HG03135 (cell line): ENCODE measurements around the gene CCDC81.
A peak's percentile ranks its signal among the peaks of the same experiment; 100 is the strongest.

Experiments
- ATAC-seq: cut with Tn5 transposase; IDR thresholded peaks from one replicate; pipeline ENCODE4 v1.9.1; 2021; ENCODE audit warnings: mild to moderate bottlenecking, moderate library complexity; ENCODE audit not compliant: unreplicated experiment

The CCDC81 gene

DNA sequence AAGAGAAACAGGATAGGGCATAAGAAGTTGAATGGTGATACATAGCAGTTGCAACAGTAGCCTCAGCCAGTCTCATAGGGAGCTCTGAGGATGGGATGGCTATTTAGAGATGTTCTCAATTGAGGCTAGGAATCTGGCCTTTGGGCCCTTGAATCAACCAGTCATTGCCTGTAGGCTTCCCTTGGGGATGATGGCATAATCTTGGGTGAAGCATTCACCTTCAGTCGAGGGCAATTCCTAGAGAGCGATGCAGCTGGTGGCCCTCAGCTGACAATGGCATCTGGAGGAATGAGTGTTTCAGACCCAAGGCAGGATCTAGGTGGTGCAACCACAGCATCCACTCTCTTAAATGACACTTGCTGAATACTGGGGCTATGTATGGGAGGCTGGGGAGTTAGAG lies 61.0 kb downstream of the CCDC81 start:
- no peak for ATAC-seq

- ATAC-seq, result no peak
These were observed 64.0 kb downstream of the CCDC81 start for GRCh38 chr11:86438685-86439084.

GRCh38 chr11:86440305-86440716 lies 65.6 kb downstream of the CCDC81 start:
- ATAC-seq, result no peak

DNA sequence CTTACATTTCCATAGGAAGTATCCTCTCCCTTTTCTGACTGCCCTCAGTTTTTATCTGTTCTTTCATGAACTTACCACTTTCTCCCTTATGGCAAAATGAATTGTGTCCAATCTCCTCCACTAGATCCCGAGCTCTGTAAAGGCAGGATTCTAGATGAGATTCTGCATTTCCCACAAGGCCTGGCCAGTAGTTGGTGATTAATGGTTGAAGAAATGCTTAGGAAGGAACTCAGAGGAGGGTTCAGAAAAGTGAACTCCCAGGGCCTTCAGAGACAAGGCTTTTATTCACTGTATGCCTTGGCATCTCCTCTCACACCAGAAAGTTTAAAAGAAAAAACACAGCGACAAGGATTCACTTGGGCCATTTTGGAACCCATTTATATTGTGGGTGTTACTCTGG lies 66.2 kb downstream of the CCDC81 start:
- no peak for ATAC-seq

GRCh38 chr11:86442420-86442819 lies 67.7 kb downstream of the CCDC81 start:
- ATAC-seq, result no peak

DNA sequence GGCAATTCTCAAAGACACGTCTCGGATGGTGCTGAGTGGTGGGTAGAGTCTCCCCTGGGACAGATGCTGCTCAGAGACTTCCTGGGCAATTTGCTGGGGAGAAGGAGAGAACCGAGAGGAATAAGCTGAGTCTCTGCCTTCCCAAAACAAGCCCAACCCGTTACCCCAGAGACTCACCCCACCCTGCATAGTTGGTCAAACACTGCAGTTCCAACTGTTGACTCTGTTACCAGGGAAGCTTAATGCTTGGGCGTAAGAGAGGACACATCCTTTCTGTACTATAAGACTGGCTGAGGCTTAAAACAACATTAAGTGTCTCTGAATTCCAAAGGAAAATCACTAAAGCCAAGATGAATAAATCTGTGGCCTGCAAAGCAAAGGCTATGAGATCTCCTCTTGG lies 68.1 kb downstream of the CCDC81 start:
- no peak for ATAC-seq

GRCh38 chr11:86443415-86443814 lies 68.7 kb downstream of the CCDC81 start:
- no peak for ATAC-seq

- ATAC-seq, result no peak
These were observed 70.3 kb downstream of the CCDC81 start for GRCh38 chr11:86444981-86445380.

GRCh38 chr11:86446163-86446923 lies 71.7 kb downstream of the CCDC81 start:
- ATAC-seq, result no peak

GRCh38 chr11:86446924-86447285 lies 72.2 kb downstream of the CCDC81 start:
- no peak for ATAC-seq

DNA sequence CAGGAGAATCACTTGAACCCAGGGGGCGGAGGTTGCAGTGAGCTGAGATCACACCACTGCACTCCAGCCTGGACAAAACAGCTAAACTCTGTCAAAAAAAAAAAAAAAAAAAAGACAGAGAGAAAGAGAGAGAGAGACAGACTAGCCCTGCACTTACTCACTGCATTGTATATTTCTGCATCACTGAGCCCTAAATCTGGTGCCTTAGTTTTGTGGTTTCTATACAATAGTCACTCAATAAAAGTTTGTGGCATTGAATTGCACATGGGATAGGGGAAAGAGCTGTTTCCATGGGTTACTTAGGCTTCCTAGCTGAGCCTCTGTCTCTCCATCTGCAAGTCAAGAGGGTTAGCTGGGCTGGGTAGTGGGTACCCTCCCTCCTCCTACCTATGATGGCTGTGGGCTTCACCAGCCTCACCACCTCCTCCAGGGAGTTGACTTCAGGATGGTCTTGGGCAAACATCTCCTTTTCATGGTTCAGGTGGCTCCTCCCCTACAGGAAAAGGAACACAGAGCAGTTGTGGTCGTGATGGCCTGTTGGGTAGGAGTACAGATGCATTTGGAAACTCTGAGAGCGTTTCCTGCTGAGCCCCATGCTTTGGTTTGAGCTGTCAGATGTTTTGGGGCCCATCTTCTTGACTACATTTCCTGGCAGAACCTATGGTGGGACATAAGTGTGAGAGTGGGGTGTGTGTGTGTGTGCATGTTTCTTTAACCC lies 73.2 kb downstream of the CCDC81 start:
- no peak for ATAC-seq

DNA sequence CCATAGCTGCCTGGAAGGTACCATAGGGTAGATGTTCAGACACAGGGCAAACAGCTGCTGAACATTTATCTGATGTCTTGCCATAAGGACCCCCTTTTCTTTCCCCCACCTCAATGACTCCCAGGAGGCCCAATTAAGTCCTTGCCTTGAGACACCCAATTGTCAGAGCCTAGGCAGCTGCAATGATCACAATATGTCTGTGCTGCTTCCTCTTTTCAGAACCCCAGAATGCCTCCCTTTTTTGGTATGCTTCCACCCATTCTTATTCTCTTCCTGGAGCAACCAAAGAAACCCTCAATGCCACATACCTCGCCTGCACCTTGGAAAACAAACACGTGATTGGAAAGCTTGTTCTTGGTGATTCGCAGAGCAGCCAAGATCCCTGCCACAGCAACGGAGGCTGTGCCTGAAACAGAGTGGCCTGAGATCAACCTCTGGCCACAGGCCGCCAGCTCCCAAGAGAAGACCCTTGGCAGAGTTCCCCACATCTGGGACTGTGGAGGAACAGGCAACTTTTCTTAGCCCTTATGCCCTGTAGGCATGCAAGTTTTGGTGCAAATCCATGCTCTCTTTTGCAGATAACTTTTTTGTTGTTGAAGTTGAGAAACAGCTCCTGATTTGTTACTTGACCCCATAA lies 75.4 kb downstream of the CCDC81 start:
- ATAC-seq, result no peak

DNA sequence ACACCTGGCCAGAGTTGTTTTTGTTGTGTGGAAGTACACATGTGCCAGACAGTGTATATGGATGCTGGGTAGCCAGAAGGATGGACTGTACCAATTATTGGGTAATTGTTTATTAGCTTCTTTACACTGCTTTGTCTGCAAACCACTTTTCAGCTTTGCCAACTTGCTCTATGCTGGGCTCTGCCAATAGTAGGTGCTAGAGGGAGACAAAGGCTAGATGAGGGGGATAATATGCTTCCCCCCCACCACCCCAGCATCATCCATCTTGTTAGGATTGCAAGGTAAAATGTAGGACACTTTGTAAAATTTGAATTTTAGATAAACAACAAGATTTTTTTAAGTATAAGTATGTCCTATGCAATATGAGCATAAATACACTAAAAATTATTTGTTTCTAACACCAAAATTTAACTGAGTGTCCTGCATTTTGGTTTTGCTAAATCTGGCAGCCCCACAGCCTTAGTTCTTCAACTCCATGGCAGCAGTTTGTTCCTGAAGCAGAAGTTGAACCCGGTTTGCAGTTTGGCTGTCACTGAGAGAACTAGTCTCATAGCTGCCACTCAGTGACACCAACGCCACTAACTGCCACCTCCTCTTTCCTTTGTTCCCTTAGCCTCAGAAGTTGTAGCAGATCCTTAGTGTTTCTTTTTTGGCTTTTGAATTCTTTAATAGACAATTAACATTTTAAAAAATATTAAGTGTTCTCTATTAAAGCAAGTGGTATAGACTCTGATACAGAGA lies 78.8 kb downstream of the CCDC81 start:
- no peak for ATAC-seq

DNA sequence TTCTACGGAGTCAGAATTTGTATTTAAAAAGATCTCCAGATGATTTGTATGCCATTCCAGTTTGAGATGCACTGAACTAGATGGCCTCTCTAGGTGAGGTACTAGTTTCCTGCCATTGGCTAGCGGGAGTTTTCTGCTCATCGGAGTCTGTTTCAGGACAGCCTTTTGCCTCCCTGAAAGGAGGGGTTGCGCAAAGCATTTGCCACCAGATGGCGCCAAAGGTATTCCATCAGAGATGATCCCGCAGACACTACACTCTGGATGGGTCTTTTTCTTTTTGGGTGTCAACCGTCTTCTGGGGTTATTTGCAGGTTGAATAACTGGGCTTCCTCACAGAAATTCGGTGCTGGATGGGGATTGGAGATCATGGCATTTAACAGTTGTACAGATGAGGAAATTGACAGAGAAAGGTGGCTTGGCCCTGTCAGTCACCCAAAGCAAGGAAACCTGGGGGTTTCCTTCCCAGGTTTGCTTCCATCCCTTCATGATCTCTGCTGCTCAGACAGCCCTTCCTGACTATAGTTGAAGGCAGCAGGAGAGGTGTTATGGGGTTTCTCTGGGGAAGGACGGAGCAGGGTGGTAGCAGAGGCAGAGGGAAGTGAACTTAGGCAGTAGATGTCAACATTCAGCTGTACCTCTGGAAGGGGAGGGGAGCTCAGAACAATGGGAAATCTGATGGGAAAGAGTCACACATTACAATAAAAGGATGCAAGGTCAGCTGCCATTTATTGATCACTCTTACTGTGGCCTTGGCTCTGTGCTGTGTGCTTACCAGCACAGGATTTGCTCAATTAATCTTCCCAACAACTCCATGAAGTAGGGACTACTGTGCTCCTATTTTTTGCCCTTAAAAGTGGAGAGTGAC lies 81.6 kb downstream of the CCDC81 start:
- peak; percentile 70 for ATAC-seq

DNA sequence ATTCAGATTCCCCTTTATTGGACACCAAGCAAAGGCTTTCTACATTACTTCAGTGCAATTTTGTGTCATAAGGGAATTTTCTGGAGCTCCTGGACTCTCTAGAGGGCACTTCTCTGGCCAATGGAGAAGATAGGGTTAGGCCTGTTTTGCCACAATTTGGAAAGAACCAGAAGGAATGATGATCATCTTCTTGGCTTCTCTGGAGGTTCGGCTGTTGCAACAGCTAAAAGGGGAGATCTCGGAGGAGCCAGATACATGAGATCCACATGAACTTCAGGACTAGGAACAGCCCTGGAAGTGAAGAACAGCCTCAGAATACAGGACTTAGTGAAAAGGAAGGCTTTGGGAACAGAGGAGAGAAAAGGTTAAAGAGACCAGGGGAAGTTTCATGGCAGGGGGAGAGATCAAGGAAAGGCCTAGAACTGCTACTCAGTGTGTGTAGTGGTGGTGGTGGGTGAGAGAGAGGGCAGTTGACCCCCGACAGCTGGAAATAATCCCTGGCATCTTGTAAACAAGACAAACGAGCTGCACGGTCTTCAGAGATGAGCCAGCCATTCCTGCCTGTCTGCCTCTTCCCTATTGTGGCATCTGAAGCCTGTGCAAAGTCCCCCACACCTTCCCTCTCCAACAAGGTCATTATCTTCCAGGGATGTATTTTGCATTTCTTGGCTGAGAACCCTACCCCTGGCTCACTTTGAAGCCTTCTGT lies 83.8 kb downstream of the CCDC81 start:
- no peak for ATAC-seq

DNA sequence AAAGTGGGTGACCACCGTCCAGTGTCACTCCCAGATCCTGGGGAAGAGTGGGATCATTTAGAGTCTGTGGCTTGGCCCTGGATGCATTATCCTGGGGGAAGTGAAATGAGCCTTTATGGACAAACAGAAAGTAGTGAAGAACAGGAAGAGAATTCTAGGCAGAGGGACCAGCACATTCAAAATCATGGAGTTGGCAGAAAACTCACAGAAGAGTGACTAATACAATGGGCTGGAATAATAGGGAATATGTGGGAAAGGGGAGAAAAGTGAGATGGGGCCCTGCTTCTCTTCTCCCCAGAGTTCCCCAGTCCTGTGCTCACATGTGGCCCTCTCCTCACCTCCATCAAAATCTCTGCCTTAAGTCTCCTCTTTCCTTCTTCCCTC lies 84.3 kb downstream of the CCDC81 start:
- ATAC-seq, result no peak

- no peak for ATAC-seq
These were observed 85.2 kb downstream of the CCDC81 start for GRCh38 chr11:86459682-86460460.

DNA sequence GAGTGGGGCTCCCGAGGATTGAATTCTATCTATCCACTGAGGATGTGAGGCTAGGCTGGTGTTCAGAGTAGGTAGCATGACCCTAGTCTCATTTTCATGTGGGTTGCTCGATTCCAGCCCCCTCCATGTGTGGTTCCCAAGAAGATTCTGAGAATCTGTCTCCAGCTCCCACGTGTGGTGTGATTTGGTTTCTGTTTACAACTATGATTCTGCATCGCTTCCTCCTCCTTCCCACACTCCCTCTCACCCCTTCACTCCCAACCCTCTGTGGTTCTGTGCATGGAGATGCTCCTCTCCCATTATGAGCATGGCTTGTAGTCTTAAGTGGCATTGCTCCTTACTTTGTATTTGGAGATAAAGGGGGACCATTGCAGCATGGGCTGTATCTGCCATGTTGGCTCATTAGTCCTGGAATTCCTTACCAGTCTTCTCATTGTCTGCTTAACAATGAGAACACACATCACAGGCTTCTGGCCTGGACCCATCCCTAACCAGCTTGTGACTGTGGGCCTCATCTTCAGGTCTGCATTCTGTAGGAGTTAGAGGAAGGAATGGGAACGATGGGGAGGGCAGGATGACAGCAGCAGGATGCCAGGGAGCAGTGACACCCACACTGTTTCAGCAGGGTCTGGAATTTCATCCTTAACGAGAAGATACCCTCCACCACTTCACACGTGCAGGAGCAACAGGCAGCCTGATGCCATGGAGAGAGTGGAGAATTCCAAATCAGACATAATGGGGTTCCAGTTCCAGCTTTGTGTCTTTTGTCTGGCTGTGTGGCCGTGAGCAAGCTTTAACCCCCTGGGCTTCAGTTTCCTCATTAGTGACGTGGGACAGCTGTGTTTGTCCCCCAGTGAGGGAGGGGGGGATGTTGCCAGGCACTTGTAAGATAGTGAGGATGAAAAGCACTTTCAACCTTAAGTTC lies 86.0 kb downstream of the CCDC81 start:
- ATAC-seq, result no peak
